LNCAP (cell line): ENCODE measurements around the gene GORASP1.
A peak's percentile ranks its signal among the peaks of the same experiment; 100 is the strongest.

Experiments used
- CTCF ChIP-seq: fragments of 450-650 bp; IDR thresholded peaks from 2 replicates; pipeline ENCODE4 v1.5.1; 2017; ENCODE audit warnings: mild to moderate bottlenecking

GORASP1 gene

GRCh38 chr3:39080026-39080425, 27.4 kb downstream of the GORASP1 start:
- TF ChIP-seq CTCF: no peak

GRCh38 chr3:39079530-39079929, 27.9 kb downstream of the GORASP1 start:
- no peak; the same call in 1 of the 2 replicates for TF ChIP-seq CTCF

DNA sequence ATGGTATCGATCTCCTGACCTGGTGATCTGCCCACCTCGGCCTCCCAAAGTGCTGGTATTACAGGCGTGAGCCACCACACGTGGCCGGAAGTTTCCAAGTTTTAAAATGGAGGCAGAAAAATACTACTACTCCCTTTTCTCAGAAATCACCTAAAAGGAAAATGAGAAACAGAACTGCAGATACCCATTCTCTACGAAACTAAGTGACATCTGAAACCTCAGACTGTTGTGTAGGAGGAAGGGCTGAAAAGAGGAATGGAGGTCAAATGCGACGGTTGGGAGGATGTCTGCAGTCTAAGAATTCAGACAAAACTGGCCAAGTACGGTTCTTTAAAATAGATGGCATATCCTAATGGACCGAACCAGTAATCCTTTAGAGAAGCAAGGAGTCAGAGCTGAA, 31.5 kb downstream of the GORASP1 start:
- TF ChIP-seq CTCF: no peak

GRCh38 chr3:39068556-39068955, 38.9 kb downstream of the GORASP1 start:
- no peak for TF ChIP-seq CTCF

DNA sequence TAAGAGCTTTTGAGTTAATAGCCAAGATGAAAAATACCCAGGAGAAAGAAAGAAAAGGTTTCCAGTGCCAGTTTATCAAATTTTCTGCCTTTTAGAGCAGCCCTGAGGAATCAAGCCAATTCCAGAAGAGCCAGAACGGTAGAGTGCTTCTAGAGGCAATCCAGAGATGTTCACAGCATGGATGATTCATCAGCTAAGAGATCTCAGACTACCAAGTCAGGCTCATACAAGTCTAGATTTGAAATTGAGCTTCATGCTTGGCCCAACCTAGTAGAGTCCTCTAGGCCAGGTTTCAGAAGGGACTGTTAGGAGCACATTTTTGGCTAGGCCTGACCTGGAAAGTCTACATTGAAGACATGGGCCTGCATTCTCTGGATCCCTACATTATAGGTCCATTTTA, 40.1 kb downstream of the GORASP1 start:
- TF ChIP-seq CTCF: no peak

DNA sequence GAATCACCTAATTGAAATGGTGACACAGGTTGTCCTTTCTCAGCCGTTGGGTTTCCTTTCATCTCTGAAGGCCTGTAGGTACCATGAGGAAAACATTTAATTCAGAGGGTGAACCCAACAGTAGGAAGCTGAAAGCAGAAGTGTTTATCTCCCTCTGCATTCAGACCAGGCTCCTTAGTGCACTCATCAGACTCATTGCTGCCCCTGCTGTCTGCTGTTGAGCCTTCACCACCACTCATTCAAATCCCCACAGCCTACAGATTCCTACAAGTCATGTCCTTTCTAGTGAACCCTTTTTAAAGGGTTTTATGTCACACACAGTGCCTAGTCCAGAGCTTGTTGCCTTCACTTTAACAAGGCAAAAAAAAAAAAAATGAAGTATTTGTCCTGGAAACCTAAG, 42.2 kb downstream of the GORASP1 start:
- peak; percentile 33 for TF ChIP-seq CTCF

- no peak for TF ChIP-seq CTCF
These were observed 42.8 kb downstream of the GORASP1 start for GRCh38 chr3:39064646-39065045.

- TF ChIP-seq CTCF: no peak
These were observed 44.3 kb downstream of the GORASP1 start for GRCh38 chr3:39063143-39063542.
